GM15510 (cell line): Measurements from ENCODE around the gene AOPEP.

ENCODE experiments used
- POLR2A ChIP-seq: IDR thresholded peaks from 3 replicates; pipeline ENCODE4 v1.6.1; 2011; ENCODE audit warnings: borderline replicate concordance; ENCODE audit not compliant: insufficient read length; ENCODE audit errors: extremely low read depth

Gene AOPEP

GRCh38 chr9:94979904-94980507 lies 253.5 kb downstream of the AOPEP start:
- TF ChIP-seq POLR2A: no peak

- TF ChIP-seq POLR2A: no peak
These were observed 254.6 kb downstream of the AOPEP start for GRCh38 chr9:94980947-94981722.

DNA sequence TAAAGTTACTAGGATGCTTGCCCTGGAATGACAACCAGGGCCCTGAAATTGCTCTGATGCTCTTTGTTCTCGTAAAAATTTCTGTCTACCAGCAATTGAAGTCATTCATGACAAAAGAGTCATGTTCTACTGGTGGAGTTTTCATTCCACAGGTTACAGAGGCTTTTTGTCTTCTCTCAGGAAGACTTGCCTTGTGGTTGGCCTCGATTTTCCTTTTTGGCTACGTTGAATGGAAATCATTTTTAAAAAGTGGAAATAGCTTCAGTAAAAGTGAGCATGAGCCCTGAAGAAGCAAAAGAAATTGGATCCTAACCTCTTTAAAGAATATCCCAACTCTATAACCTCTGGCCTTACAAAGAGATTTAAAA lies 255.2 kb downstream of the AOPEP start:
- no peak for TF ChIP-seq POLR2A

DNA sequence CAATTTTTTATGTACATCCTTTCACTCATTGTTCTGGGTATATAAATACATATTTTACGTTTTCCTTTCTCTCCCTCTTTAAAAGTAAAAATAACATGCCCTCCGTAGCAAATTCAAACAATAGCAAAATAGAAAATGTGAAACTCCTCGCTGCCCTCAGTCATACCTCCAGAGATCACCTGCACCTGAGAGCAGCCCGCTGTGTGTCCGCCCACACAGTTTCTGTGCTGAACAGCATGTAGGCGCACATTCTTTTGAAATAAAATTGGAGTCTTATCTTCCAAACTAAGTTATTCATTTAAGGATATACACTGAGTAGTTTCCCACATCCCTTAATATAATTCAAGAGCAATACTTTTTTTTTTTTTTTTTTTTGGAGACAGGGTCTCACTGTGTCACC lies 255.7 kb downstream of the AOPEP start:
- no peak for TF ChIP-seq POLR2A

GRCh38 chr9:94983552-94983951 lies 257.1 kb downstream of the AOPEP start:
- TF ChIP-seq POLR2A: no peak

GRCh38 chr9:94984891-94985476 lies 258.5 kb downstream of the AOPEP start:
- TF ChIP-seq POLR2A: no peak

DNA sequence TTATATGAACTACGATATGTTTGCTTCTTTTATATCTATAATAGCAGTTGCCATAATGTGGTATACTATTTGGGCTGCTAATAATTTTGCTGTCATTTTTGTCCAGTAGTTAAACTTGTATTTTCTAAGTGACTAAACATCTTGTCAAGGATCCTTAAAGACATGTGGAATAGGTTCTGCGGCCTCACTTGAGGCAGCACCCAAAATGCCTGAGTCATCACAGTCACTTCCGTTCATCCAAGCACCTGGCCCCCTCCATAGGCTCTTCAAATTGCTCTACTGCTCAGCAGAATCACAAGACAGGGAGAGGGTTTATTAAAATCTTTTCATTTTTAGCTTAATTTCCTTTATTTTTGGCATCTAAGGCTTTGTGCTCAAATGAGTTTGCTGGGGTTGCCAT lies 259.1 kb downstream of the AOPEP start:
- no peak for TF ChIP-seq POLR2A

GRCh38 chr9:94987731-94988130 lies 261.2 kb downstream of the AOPEP start:
- TF ChIP-seq POLR2A: no peak

DNA sequence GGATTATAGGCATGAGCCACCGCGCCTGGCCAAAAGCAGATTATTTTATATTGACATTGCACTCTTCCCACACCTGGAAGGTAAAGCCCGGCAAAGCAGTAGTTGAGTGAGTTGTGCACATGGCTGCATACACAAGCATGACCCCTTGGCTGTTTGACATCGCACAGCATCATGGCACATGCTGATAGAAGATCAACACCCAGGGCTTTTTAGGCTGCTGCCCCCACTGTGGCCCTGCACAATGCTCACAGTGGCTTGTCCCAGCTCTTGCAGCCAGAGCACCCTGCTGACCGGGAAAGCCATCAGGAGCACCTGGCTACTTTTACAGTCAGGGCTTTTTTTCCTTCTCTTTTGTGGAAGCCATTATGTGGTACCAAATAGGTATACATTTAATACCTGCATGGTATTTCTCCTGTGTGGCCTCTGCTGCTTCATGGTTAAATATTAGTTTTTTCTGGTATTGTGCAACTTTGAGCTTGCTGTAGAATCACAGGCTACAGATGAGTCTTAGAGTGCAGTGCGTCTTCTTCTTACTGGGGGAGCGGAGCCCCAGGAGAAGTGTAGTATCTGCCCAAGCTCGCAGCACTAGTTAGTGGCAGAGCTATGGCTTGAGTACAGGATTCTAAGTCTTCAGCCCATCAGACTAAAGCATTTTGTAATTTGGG lies 264.5 kb downstream of the AOPEP start:
- TF ChIP-seq POLR2A: no peak

GRCh38 chr9:94991961-94992907 lies 265.7 kb downstream of the AOPEP start:
- no peak for TF ChIP-seq POLR2A

DNA sequence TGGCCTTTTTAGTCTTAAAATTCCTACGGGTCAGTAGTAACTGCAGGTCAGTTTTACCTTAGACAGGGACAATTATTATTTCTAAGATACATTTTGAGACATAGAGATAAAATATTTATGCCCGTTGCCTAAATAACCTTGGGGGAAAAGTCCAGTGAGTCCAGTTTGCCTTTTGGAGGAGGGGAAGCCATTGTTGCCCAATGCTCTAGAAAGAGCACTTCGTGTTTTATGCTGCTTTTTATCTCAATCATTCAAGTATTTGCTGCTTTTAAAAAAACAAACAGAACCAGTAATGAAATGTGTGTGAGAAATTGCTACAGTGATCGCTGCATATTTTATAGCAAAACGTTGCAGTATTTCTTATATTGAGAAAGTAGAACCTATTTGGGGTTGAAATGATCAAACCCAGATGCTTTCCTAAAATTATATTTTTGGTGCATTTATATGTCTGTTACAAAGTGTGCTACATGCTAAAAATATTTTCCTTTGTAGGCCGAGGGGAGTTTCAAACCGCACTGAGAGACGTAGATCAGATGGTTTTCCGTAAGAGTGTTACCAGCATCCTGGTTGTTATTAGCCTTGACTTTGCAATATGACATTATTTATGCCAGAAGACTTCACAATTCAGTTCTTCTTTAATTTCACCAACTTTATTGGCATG lies 266.8 kb downstream of the AOPEP start:
- no peak for TF ChIP-seq POLR2A

- no peak for TF ChIP-seq POLR2A
These were observed 267.3 kb downstream of the AOPEP start for GRCh38 chr9:94993821-94994165.

GRCh38 chr9:94995048-94995693 lies 268.7 kb downstream of the AOPEP start:
- no peak for TF ChIP-seq POLR2A

- TF ChIP-seq POLR2A: no peak
These were observed 270.1 kb downstream of the AOPEP start for GRCh38 chr9:94996641-94997040.

GRCh38 chr9:94997727-94998126 lies 271.2 kb downstream of the AOPEP start:
- no peak for TF ChIP-seq POLR2A
